HUDEP-2 (cell line): Measurements from ENCODE around the gene METTL1.

Experiments
- DNase-seq, 76 experiments: peaks; one replicate each; lab custom pipeline; 2025; ENCODE audit not compliant: unreplicated experiment in 76 of 76; lab: John Stamatoyannopoulos, UW

The METTL1 gene

DNA sequence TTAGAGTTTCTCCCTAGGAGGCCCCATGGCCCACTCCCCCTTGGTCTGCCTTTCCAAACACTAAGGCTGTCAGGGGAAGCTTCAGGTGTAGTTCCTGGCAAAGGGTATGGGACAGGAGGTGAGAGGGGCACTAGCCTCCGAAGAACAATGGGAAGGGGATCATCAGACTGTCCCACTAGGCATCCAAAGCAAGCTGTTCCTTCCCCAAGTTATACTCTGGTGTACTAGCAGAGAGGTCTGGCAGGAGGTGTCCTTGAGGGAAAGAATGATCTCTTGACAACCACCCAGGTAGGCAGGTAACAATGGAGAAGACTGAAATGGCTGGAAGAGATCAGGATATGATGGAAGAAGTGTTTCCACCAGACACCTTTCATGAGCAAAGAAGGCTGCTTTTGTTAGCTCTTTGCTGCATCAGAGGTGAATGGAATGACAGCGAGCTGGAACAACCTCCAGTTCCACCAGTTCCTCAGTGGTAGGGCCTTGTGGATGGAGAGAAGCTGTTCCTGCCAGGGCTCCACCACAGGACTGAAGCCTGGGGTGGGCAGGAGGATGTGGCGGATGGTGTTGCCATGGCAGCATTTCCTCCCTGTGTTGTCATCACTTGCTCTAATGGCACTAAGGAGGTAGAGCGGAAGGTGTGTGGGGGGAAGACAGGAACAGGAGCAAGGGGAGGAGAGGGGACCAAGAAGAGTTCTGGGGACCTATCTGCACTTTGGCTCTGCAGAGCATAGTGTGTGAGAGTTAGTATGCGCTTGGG is 31.1 kb downstream of the METTL1 start:
- no peak for DNase-seq

DNA sequence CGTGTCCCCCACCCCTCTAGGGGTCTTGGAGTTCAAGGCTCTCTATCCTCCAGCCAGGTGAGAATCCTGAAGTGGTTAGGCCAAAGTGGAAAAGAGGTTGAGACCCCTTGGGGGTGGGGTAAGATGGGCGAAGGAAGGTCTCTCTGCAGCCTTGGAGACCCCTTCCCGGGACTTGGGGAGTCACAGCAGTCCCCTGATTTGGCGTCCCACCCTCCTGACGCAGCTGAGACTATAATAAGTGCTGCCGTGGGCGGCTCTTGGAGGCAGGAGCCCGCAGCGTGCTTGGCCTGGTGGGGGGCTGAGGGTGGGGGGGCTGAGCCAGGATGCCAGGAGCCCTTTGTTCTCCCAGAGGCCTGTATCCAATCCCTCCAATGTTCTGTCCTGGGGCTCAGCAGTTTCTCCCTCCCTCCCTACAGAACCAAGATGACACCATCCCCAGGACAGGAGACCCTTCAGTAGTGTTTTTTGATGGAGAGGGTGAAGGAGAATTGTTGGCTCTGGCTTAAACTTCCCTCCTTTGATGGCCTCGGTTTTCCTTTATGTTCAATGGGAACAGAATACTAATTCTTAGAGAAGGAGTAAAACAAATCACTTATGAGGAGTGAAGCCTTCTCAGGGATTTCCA is 31.9 kb downstream of the METTL1 start:
- no peak for DNase-seq

DNA sequence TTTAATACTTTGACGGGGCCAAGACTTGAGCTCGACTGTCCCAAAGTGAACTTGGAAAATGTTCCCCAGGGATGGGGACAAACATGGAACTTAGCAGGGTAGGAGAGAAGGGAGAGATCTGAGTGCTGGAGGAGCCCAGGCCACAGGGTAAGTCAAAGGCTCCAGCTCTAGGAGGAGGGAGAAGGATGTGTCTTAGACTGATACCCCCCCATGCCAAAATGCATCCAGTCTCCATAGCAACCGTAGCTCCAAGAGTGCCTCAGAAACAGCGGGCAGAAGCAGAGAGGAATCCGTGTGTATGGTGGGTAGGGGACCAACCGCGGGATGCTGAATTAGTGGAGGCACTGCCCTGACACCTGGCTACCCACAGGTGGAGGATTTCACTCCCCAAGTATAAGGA is 32.5 kb downstream of the METTL1 start:
- no peak for DNase-seq

DNA sequence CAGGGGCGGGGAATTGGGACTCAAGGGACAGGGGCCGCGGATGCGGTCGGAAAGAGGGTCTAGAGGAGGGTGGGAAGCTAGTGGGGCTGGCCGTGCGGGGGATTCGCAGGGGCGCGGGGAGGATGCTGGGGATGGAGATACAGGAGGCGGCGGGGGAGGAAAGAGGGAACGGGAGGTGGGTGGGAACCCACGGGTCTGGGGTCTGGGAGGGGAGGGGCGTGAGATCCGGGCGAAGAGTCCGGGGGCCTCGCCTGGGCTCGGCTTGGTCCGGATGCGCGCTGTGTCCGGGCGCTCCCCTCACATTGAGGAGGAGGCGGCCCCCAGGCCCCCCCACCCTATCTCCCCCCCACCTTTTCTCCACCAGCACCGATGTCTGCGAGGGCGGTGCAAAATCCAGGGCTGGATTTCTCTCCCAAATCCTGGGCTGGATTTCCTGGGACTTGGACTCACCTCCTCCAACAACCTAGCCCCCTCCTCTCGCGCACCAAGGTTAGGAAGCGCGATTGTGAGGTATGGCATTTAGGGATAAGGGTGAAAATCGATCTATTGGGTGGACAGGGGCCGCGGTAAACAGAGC is 33.2 kb downstream of the METTL1 start, which contains the start of gene AGAP2:
Gene AGAP2 (minus strand): TSS at position 82 of the 577 bp plus-strand sequence. CDS start 496 bp downstream, outside the sequence.
- no peak for DNase-seq

DNA sequence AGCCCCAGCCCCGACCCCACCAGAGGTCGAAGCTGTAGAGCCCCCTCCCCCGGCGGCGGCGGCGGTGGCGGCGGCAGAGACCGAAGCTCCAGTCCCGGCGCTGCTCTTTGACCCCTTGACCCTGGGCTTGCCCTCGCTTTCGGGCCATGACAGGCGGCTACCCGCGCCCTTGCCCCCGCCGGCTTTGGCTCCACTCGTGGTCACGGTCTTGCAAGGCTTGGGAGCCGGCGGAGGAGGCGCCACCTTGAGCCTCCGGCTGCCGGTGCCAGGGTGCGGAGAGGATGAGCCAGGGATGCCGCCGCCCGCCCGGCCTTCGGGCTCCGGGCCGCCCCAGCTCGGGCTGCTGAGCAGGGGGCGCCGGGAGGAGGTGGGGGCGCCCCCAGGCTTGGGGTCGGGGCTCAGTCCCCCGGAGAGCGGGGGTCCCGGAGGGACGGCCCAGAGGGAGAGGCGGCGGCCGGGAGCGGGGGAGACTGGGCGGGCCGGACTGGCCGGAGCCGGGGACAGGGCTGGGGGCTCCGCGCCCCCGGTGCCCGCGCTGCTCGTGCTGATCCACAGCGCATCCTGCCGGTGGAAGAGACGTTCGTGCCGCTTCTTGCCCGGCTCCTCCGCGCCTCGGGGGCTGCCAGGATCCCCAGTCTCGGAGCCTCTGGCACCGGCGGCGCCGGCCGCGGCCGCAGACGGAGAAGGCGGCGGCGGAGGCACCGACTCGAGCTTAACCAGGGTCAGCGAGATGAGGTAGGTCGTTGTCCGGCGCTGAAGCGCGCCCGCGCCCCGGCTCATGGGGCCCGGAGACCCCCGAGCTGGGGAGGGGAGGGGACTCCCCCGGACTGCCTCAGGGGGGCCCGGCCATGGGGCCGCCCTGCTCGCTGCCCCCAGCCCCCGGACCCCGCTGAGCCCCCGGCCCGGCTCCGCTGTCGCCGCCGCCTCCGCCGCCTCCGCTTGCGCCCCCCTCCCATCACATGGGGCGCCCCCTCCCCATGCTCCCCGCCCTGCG is 34.1 kb downstream of the METTL1 start:
- no peak for DNase-seq

DNA sequence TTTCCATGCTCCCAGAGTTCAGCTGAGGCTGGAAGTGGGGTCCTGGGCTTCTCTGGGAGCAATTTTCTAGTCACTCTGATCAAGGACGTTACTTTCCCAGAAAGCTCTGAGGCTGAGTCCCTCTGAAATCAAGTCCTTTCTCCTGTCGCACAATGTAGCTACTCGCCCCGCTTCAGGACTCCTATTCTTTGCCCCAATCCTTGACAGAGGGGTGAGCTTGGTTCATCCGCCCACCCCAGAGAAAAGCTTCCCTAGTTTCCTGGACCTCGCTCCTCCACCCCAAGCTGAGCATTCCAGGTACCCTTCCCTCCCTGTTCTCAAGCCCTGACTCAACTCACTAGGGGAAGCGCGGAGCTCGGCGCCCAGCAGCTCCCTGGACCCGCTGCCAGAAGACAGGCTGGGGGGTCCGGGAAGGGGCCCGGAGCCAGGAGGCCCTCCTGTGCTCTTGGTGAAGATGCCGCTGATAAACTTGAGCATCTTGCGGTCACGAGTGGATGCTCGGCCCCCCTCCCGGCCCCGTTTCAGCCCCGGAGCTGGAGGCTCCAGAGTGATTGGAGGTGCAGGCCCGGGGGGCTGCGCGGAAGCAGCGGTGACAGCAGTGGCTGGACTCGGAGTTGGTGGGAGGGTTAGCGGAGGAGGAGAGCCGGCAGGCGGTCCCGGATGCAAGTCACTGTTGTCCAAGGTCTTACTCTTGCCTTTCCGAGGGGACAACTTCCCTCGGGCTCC is 35.0 kb downstream of the METTL1 start:
- DNase-seq: no peak

DNA sequence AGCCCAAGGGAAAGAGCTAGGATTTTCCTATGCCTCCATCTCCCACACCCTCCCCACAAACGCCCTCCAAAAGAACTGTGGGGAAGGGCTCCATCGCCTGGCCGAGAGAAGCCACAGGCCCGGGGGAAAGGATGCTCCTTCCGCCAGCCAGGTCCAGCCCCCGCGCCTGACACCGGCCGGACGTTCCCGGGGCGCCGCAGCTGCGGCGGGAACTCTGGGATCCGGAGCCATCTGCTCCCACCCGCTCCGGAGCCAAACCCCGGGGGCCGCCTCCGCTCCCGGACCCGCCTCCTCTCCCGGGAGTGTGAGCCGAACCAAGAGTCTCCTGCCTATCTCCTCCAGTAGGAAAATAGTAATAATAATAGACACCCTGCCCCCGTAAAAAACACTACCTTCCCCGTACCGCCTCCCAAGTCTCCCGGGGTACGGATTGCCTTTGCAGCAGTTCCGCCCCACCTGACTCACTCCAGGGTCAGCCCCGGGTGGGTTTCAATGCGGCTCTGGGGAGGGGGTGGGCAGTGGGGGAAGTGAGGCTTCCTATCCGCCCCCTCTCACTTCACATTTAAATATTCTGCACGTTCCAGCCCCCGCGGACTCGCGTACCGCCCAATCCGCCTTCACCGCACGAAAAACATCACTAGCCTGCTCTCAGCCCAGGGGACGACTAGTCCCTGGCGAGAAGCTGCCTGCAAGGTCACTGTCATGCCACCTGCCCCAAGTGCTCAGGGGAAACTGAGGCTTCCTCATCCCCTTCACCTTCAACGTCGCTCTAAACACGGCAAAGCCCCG is 35.8 kb downstream of the METTL1 start:
- DNase-seq: no peak

DNA sequence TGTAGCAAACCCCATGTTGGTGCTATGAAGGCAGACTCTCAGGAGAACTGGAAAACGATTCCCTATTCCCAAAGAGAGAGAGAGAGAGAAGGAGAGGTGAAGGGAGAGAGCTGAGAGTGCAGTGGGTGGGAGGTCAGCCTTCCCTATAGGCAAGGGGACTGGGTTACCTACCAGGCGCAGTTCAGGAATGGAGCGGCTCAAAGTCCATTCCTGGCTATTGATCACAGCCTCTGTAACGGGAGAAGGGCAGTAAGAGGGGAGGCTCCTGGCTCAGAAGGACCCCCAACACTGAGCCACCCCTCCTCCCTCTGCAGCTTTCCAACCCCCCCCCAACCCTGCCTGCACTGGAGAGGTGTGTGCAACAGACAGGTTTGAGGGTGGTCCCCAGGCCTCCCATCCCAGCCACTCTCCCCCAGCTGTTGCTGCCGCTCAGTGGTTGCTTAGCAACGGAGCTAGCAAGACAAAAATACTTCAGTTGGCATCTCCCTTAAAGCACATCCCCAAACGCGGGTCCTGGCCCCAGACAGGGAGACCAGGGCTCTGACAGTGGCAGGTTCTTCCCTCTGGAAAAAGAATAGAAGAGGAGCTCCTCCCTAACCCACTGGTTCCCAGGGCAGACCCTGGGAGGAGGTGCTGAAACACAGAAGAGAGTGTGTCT is 36.6 kb downstream of the METTL1 start:
- DNase-seq: no peak

DNA sequence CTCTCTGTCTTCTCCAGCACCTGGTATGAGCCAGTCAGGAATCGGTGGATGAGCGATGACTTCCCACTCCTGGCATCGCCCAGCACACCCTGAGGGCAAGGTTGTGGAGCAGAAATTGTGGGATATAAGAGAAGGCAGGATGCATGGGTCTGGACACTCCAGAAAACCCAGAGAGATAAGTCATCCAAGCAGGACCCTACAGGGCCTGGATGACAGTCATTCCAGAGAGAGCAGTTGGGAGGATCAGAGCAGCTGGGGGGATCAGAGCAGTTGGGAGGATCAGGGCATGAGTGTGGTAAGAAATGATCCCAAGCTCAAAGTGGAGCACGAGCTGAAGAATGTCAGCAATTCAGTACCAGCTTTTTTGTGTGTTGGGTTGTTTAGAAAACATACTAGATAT is 37.3 kb downstream of the METTL1 start:
- DNase-seq: no peak

DNA sequence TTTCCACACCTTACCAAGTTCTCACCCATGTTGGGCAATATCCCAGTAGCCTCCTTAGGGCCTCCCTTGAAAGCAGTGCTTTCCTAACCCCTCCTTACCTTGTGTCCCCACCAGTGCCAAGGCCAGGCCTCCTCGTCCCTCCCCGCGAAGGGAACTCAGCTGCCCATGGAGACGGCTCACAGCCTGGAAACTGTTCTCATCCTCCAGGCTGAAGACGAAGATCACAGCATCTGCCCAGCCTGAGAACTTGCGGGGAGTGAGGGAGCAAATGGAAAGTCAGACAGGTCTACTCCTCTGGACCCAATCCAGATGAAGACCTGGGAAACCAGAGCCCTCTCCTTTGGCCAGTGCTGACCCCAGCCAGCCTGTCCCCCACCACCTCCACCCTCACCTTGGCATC is 38.0 kb downstream of the METTL1 start:
- DNase-seq: no peak

DNA sequence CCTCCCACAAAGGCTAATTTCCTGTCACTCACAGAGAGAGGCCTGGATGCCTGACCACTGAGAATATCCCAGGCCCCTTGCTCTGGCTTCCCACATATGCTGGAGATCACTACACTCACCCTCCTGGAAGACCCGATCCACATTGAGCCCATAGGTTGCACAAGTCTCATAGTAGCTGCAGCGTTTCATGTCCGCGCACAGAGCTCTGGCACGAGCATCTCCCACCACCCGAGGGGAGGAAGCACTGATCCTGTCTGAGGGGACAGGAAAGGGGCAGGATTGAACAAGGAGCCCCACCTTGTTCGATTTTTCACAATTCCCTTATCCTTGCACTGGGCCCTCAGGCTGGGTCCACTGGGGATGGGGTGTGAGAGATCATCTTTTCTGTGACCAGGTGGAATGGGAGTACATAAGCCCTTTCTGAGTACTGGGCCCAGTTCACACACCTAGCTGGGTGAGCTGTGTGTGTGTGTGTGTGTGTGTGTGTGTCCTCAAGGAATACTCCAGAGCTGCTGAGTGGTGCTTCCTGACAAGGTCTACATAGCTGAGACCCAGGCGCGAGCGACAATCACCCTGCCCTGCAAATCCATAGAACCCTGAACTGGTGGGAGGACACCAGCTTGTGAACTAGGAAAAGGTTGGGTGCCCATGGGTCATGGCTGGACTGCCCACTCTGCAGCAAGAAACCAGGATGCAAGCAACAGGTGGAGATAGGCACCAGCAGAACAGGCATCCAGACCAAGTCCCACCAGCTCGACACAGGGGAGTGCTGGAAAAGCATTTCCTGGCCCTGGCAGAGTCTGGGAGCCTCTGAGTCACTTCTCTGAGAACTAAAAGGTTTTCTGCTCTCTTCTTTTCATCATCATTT is 38.9 kb downstream of the METTL1 start:
- DNase-seq: no peak

DNA sequence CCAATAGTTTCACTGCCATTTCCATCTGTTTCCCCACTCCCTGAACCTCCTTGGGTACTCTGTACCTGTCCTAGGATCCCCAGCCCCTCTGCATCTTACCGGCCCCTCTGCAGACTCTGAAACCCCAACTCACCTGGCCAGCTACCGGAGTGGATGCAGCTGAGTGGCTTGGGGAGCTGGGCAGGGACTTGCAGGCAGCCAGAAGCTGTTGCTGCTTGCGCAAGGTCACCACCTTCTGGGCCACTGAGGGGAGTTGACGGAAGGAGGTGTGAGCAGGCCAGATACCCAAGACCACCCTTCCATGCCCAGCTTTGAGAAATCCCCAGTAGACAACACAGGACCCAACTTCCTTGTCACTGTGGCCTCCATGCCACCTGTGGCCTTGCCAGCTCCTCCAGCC is 39.6 kb downstream of the METTL1 start:
- no peak for DNase-seq

DNA sequence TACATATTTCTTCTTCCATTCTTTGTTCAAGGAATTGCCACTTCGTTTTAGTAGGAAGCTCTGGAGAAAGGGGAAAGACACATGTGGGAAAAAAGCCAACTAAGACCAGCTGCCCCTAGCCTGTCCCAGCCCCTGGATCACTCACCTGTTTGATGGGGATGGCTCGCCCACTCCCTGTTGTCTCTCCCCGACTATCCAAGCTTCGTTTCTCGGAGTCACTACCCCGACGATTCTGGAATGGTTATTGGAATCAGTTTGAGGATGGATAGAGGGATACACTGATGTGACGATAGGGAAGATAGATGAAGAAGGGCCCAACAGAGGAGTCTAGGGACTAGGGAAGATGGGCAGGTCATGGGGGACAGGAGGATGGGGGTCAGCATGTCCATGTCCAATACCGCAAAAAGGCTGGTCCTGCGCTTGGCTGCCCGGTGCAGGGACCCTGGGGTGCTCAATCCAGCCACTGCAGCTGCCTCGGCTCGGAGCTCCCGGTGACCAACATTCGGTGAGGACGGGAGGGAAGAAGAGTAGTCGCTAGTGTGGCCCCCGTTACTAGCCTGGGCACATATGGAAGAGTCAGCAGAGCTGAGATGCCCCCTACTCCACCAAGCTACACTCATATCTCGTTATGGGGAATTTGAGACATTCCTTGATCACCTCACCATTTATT is 40.4 kb downstream of the METTL1 start:
- DNase-seq: no peak

DNA sequence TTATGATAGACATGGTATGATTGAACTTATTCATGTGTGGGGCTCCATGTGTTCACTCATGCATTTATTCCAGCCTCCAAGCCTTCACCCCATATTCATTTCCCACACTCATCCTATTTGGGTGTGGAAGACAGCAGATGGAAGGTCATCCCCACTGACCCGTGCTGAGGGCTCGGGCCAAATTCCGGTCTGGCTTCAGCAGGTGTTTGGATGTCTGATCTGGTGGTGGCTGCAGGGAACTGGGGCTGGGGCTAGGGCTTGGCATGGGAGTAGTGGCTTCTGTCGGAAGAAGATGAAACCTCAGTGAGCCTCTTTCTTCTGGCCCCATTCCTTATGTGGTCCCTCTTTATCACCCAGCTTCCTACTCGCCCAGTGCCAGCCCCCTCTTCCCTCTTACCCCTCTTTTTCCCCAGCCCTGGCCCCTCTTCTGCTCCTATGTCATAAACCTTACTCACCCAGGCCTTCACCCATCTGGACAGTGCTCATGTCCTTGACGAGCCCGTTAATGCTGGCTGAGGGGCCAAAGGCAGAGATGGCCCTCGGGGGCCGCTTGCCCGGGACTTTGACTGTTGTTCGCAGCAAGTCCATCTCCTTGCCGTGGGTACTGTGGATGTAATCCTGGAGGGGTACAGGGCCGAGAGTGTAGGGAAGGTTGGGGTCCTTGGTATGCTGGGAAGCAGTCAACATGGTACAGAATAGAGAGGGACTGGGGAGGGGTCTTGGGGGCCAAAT is 41.4 kb downstream of the METTL1 start:
- DNase-seq: no peak

DNA sequence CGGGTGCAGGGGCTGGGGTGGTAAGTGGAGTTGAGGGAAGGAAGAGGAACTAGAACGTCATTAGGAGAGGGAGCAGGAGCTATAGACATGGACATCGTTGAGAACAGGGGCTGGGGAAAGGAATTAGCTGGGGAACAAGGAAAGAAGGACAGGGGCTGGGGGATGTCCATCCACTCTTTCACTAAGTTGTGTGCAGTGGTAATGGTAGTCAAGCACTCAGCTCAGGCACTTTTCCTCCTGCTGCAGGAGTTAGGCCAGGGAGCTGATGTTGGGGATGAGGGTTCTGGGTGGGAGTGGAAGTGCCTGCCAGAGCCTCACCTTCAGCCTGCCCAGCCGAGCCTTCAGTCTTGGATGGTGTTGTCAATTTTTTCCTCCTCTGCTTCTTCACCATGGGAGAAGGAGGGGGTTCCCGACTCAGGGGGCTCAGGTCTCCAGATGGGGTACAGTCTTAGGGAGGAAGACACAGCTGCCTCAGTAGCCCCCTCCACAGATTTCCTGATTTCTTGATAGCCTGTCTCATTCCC is 42.5 kb downstream of the METTL1 start:
- DNase-seq: no peak

DNA sequence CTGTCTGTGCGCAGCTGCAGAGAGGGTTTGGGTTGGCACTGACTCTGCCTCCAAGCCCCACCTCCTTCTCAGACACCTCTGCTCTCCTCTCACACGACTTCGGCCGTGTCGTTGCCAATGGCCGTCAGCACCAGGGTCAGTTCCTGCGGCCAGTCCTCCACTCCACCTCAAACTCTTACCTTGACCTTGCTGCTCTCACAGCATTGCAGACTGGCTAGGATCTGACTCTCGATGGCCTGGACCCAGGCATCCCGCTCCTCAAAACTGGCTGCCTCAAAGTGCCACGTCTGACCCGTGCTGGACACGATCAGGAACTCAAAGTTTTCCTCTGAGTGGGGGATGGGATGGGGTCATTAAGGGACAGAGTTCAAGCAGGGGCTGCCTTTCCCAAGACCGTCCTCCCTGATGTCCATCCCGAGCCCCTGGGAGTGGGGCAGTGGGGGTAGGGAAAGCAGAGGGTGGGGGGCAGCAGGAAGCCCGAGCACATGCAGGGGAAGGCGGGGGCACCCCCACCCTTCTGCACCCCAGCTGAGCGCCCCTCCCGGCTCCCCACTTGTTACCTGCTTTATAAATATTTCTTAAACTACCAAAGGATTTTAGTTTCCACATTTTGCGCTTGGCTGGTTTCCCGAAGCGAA is 44.0 kb downstream of the METTL1 start:
- no peak for DNase-seq
